Measurements from ENCODE around the gene RBM33. TPM values are rescaled to one million over a fixed set of nuclear protein-coding genes. Genes with fewer than 3 reads are reported as not detected.

RBM33 gene
- polyA plus RNA-seq, 1 donor (not counting 4 experiments of a cell fraction or from before 2014, with no cell fraction given) = 8.9 TPM

DNA sequence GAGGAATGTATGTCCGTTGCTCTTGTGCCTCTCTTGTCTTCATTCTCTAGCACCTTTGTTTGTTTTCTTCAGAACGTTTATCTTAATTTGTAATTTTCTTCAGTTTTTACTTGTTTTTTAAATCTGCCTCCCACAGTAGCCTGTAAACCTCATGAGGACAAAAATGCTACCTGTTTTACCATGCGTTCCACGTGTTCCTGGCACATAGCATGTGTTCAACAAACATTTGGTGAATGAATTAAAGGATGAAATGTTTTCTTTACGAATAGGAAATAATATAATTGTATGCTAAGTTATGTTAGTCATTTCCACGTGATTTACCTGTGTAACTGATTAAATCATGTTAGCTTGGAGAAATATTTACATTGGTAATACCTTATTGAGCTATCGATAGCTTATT lies 2.2 kb downstream of the RBM33 start:
- Histone ChIP-seq H3K9ac (ENCODE audit: control insufficient read depth, extremely low read depth, insufficient read depth, low read length) (no peak overlapping the region), H3K9me3 (ENCODE audit: control insufficient read depth, low read depth, low read length) (no peaks in the 10 kb centered on the region), H3K4me3 (ENCODE audit: control insufficient read depth in 2 of 3, extremely low read depth in 1 of 3, insufficient read depth in 2 of 3, low read depth in 1 of 3, low read length in 3 of 3) (peak overlapping the region in 1 of 3 experiments; percentile 94), H3K4me1 (ENCODE audit: control insufficient read depth, extremely low read depth, insufficient read depth, low read length) (peaks cover 17% of the 10 kb centered on the region), H3K4me2 (ENCODE audit: control insufficient read depth, extremely low read depth, insufficient read depth, low read depth, low read length) (peak overlapping the region; percentile 98), H3K9me1 (ENCODE audit: control insufficient read depth, extremely low read depth, insufficient read depth, low read length) (no peaks in the 10 kb centered on the region), H3K27me3 (ENCODE audit: control insufficient read depth, extremely low read depth, insufficient read depth, low read length) (no peaks in the 10 kb centered on the region), H3K27ac (ENCODE audit: control insufficient read depth, insufficient read depth, low read length) (peak overlapping the region; percentile 5), H3K79me2 (ENCODE audit: control insufficient read depth, insufficient read depth, low read length) (peaks cover 78% of the 10 kb centered on the region), H3K36me3 (ENCODE audit: control insufficient read depth in 2 of 2, extremely low read depth in 1 of 2, insufficient read depth in 2 of 2, low read length in 2 of 2) (peaks cover 3 to 11% of the 10 kb centered on the region in 2 experiments), H2AFZ (ENCODE audit: control insufficient read depth, low read length) (no peak overlapping the region), H4K20me1 (ENCODE audit: control insufficient read depth, extremely low read depth, insufficient read depth, low read length) (peaks cover 3% of the 10 kb centered on the region)
- TF ChIP-seq, protein P1, sequence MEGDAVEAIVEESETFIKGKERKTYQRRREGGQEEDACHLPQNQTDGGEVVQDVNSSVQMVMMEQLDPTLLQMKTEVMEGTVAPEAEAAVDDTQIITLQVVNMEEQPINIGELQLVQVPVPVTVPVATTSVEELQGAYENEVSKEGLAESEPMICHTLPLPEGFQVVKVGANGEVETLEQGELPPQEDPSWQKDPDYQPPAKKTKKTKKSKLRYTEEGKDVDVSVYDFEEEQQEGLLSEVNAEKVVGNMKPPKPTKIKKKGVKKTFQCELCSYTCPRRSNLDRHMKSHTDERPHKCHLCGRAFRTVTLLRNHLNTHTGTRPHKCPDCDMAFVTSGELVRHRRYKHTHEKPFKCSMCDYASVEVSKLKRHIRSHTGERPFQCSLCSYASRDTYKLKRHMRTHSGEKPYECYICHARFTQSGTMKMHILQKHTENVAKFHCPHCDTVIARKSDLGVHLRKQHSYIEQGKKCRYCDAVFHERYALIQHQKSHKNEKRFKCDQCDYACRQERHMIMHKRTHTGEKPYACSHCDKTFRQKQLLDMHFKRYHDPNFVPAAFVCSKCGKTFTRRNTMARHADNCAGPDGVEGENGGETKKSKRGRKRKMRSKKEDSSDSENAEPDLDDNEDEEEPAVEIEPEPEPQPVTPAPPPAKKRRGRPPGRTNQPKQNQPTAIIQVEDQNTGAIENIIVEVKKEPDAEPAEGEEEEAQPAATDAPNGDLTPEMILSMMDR (optimal IDR thresholded peaks at IDR 0.05 in 1 of 3, IDR thresholded peaks at IDR 0.05 in 1 of 3, conservative IDR thresholded peaks at IDR 0.05 in 1 of 3; ENCODE audit: extremely low read depth in 1 of 3, insufficient read depth in 2 of 3, low read length in 3 of 3) = no peak
- no peak for TF ChIP-seq EZH2 (IDR thresholded peaks at IDR 0.05; ENCODE audit: low read length)
- DNase-seq (ENCODE audit: low read depth, low spot score) = no peak
- dilution Hi-C loops (cut with MboI; ENCODE audit: extremely low pct_ligation_motif_present, low sequenced_read_pairs) = no loop called here
- FAIRE-seq = no peak

DNA sequence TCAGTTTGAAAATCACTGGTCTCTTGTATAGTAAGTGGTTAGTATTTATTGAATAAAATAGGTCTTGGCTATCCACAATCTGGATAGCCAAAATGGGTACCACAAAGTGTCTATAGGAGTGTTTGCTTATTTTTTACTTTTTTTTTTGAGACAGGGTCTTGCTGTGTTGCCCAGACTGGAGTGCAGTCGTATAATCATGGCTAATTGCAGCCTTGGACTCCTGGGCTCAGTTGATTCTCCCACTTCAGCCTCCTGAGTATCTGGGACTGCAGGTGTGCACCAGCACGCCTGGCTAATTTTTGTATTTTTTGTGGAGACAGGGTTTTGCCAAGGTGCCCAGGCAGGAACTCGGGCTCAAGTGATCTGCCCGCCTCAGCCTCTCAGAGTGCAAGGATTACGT lies 2.8 kb downstream of the RBM33 start:
- DNase-seq (ENCODE audit: low read depth, low spot score) (no peak), FAIRE-seq (no peak)
- Histone ChIP-seq H2AFZ (ENCODE audit: control insufficient read depth, low read length) (no peak overlapping the region), H3K79me2 (ENCODE audit: control insufficient read depth, insufficient read depth, low read length) (peaks cover 85% of the 10 kb centered on the region), H3K9me3 (ENCODE audit: control insufficient read depth, low read depth, low read length) (no peaks in the 10 kb centered on the region), H3K27ac (ENCODE audit: control insufficient read depth, insufficient read depth, low read length) (no peak overlapping the region), H3K4me2 (ENCODE audit: control insufficient read depth, extremely low read depth, insufficient read depth, low read depth, low read length) (no peak overlapping the region), H3K27me3 (ENCODE audit: control insufficient read depth, extremely low read depth, insufficient read depth, low read length) (no peaks in the 10 kb centered on the region), H3K9ac (ENCODE audit: control insufficient read depth, extremely low read depth, insufficient read depth, low read length) (no peak overlapping the region), H3K36me3 (ENCODE audit: control insufficient read depth in 2 of 2, extremely low read depth in 1 of 2, insufficient read depth in 2 of 2, low read length in 2 of 2) (peaks cover 0 to 11% of the 10 kb centered on the region in 2 experiments), H3K4me3 (ENCODE audit: control insufficient read depth in 2 of 3, extremely low read depth in 1 of 3, insufficient read depth in 2 of 3, low read depth in 1 of 3, low read length in 3 of 3) (no peak overlapping the region), H4K20me1 (ENCODE audit: control insufficient read depth, extremely low read depth, insufficient read depth, low read length) (peaks cover 3% of the 10 kb centered on the region), H3K9me1 (ENCODE audit: control insufficient read depth, extremely low read depth, insufficient read depth, low read length) (no peaks in the 10 kb centered on the region), H3K4me1 (ENCODE audit: control insufficient read depth, extremely low read depth, insufficient read depth, low read length) (peaks cover 22% of the 10 kb centered on the region)
- TF ChIP-seq, protein P1 (optimal IDR thresholded peaks at IDR 0.05 in 1 of 3, IDR thresholded peaks at IDR 0.05 in 1 of 3, conservative IDR thresholded peaks at IDR 0.05 in 1 of 3; ENCODE audit: extremely low read depth in 1 of 3, insufficient read depth in 2 of 3, low read length in 3 of 3) = no peak
- no peak for TF ChIP-seq EZH2 (IDR thresholded peaks at IDR 0.05; ENCODE audit: low read length)
- dilution Hi-C loops (cut with MboI; ENCODE audit: extremely low pct_ligation_motif_present, low sequenced_read_pairs) = no loop called here
